ENCODE measurements around the gene AMHR2. TPM values are rescaled to one million over a fixed set of nuclear protein-coding genes. Genes with fewer than 3 reads are reported as not detected.

AMHR2 gene
- total and polyA plus RNA-seq, 2 experiments from 2014 or later = 0.24 TPM; not detected in 1

DNA sequence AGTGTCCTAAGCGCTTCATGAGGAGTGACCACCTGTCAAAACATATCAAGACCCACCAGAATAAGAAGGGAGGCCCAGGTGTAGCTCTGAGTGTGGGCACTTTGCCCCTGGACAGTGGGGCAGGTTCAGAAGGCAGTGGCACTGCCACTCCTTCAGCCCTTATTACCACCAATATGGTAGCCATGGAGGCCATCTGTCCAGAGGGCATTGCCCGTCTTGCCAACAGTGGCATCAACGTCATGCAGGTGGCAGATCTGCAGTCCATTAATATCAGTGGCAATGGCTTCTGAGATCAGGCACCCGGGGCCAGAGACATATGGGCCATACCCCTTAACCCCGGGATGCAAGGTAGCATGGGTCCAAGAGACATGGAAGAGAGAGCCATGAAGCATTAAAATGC, 12.7 kb upstream of the AMHR2 start:
- Histone ChIP-seq H3K4me2 (no peak overlapping the region), H4K20me1 (replicated peaks; ENCODE audit: insufficient read depth) (no peaks in the 10 kb centered on the region; the same call in 1 of the 2 replicates), H3K27me3 (ENCODE audit: insufficient read depth) (no peaks in the 10 kb centered on the region), H3K4me3 (no peak overlapping the region), H3K4me1 (ENCODE audit: insufficient read depth) (peaks cover 14% of the 10 kb centered on the region), H3K27ac (ENCODE audit: low read depth) (no peak overlapping the region), H3K36me3 (ENCODE audit: insufficient read depth) (peaks cover 24% of the 10 kb centered on the region), H3F3A (replicated peaks; ENCODE audit: low read depth) (0 out of 2 replicates have a peak, but pooled peaks cover 2% of the 10 kb centered on the region), H3K9me2 (ENCODE audit: insufficient read depth) (no peaks in the 10 kb centered on the region), H2AFZ (no peak overlapping the region), H3K79me2 (replicated peaks; ENCODE audit: insufficient read depth) (0 out of 2 replicates have a peak, but pooled peaks cover 3% of the 10 kb centered on the region)
- no peak overlapping the region for H3K4me3 Mint-ChIP-seq
- peaks cover 14% of the 10 kb centered on the region for H3K4me1 Mint-ChIP-seq
- no peak for ATAC-seq
- no peak for TF ChIP-seq ZNF331 (CRISPR knock-in tag; IDR thresholded peaks at IDR 0.05; ENCODE audit: low read depth)
- TF ChIP-seq, protein P1, sequence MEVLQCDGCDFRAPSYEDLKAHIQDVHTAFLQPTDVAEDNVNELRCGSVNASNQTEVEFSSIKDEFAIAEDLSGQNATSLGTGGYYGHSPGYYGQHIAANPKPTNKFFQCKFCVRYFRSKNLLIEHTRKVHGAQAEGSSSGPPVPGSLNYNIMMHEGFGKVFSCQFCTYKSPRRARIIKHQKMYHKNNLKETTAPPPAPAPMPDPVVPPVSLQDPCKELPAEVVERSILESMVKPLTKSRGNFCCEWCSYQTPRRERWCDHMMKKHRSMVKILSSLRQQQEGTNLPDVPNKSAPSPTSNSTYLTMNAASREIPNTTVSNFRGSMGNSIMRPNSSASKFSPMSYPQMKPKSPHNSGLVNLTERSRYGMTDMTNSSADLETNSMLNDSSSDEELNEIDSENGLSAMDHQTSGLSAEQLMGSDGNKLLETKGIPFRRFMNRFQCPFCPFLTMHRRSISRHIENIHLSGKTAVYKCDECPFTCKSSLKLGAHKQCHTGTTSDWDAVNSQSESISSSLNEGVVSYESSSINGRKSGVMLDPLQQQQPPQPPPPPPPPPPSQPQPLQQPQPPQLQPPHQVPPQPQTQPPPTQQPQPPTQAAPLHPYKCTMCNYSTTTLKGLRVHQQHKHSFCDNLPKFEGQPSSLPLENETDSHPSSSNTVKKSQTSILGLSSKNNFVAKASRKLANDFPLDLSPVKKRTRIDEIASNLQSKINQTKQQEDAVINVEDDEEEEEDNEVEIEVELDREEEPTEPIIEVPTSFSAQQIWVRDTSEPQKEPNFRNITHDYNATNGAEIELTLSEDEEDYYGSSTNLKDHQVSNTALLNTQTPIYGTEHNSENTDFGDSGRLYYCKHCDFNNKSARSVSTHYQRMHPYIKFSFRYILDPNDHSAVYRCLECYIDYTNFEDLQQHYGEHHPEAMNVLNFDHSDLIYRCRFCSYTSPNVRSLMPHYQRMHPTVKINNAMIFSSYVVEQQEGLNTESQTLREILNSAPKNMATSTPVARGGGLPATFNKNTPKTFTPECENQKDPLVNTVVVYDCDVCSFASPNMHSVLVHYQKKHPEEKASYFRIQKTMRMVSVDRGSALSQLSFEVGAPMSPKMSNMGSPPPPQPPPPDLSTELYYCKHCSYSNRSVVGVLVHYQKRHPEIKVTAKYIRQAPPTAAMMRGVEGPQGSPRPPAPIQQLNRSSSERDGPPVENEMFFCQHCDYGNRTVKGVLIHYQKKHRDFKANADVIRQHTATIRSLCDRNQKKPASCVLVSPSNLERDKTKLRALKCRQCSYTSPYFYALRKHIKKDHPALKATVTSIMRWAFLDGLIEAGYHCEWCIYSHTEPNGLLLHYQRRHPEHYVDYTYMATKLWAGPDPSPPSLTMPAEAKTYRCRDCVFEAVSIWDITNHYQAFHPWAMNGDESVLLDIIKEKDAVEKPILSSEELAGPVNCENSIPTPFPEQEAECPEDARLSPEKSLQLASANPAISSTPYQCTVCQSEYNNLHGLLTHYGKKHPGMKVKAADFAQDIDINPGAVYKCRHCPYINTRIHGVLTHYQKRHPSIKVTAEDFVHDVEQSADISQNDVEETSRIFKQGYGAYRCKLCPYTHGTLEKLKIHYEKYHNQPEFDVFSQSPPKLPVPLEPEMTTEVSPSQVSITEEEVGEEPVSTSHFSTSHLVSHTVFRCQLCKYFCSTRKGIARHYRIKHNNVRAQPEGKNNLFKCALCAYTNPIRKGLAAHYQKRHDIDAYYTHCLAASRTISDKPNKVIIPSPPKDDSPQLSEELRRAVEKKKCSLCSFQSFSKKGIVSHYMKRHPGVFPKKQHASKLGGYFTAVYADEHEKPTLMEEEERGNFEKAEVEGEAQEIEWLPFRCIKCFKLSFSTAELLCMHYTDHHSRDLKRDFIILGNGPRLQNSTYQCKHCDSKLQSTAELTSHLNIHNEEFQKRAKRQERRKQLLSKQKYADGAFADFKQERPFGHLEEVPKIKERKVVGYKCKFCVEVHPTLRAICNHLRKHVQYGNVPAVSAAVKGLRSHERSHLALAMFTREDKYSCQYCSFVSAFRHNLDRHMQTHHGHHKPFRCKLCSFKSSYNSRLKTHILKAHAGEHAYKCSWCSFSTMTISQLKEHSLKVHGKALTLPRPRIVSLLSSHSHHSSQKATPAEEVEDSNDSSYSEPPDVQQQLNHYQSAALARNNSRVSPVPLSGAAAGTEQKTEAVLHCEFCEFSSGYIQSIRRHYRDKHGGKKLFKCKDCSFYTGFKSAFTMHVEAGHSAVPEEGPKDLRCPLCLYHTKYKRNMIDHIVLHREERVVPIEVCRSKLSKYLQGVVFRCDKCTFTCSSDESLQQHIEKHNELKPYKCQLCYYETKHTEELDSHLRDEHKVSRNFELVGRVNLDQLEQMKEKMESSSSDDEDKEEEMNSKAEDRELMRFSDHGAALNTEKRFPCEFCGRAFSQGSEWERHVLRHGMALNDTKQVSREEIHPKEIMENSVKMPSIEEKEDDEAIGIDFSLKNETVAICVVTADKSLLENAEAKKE (CRISPR knock-in tag; IDR thresholded peaks at IDR 0.05) = no peak
- H3K27me3 Mint-ChIP-seq (ENCODE audit: insufficient read depth, low read depth, poor library complexity) = peaks cover 6% of the 10 kb centered on the region
- no peak overlapping the region for H3K27ac Mint-ChIP-seq
- DNase-seq (ENCODE audit: low spot score) = no peak
- H3K9me3 Mint-ChIP-seq = no peaks in the 10 kb centered on the region
- H3K36me3 Mint-ChIP-seq (ENCODE audit: low read depth) = peaks cover 52% of the 10 kb centered on the region

DNA sequence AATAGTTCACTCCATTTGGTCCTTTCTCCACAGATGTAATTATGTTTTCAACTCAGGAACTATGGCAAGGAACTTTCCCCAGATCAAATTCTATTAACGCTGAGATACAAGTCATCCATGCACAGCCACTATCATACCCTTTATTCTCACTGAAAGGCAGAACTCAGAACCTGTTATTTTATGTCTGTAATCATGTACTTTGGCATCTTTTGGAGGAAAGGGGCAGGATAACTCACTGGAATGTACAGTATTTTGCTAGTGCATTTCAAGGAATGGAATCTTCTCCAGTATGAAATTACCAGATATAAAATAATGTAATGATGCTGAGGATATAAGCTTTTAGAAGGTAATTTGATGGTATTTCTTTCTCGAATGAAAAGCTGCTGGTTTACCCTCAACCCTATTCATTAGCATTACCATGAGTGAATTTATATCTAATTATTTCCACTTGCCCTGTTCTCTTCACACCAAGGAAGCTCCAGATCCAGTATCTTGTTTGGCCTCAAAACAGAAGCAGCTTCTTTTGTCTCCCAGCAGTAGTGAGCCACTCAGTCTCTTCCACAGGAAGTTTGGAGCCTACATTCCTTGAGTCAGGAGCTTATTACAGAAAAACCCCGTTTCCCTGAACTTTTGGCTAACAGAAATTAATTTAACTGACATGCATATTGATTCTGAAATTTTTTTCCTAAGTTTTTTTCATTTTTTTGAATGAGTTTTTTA, 10.0 kb upstream of the AMHR2 start:
- Histone ChIP-seq H3K4me3 (no peak overlapping the region), H3K79me2 (replicated peaks; ENCODE audit: insufficient read depth) (no peaks in the 10 kb centered on the region), H3K4me2 (no peak overlapping the region), H3F3A (replicated peaks; ENCODE audit: low read depth) (0 out of 2 replicates have a peak, but pooled peaks cover 2% of the 10 kb centered on the region), H3K27ac (ENCODE audit: low read depth) (peak overlapping the region; percentile 8; the same call in 1 of the 2 replicates), H3K36me3 (ENCODE audit: insufficient read depth) (peaks cover 14% of the 10 kb centered on the region; the same call in 1 of the 2 replicates), H3K4me1 (ENCODE audit: insufficient read depth) (peaks cover 20% of the 10 kb centered on the region), H3K9me2 (ENCODE audit: insufficient read depth) (no peaks in the 10 kb centered on the region), H3K27me3 (ENCODE audit: insufficient read depth) (no peaks in the 10 kb centered on the region), H4K20me1 (replicated peaks; ENCODE audit: insufficient read depth) (no peaks in the 10 kb centered on the region; the same call in 1 of the 2 replicates), H2AFZ (no peak overlapping the region)
- H3K36me3 Mint-ChIP-seq (ENCODE audit: low read depth) = peaks cover 40% of the 10 kb centered on the region
- ATAC-seq = no peak
- H3K4me1 Mint-ChIP-seq = peaks cover 20% of the 10 kb centered on the region
- no peak for TF ChIP-seq ZNF114 (CRISPR knock-in tag; IDR thresholded peaks at IDR 0.05)
- TF ChIP-seq CREB1 (CRISPR knock-in tag; IDR thresholded peaks at IDR 0.05; ENCODE audit: low read depth) = no peak
- TF ChIP-seq, protein P2, sequence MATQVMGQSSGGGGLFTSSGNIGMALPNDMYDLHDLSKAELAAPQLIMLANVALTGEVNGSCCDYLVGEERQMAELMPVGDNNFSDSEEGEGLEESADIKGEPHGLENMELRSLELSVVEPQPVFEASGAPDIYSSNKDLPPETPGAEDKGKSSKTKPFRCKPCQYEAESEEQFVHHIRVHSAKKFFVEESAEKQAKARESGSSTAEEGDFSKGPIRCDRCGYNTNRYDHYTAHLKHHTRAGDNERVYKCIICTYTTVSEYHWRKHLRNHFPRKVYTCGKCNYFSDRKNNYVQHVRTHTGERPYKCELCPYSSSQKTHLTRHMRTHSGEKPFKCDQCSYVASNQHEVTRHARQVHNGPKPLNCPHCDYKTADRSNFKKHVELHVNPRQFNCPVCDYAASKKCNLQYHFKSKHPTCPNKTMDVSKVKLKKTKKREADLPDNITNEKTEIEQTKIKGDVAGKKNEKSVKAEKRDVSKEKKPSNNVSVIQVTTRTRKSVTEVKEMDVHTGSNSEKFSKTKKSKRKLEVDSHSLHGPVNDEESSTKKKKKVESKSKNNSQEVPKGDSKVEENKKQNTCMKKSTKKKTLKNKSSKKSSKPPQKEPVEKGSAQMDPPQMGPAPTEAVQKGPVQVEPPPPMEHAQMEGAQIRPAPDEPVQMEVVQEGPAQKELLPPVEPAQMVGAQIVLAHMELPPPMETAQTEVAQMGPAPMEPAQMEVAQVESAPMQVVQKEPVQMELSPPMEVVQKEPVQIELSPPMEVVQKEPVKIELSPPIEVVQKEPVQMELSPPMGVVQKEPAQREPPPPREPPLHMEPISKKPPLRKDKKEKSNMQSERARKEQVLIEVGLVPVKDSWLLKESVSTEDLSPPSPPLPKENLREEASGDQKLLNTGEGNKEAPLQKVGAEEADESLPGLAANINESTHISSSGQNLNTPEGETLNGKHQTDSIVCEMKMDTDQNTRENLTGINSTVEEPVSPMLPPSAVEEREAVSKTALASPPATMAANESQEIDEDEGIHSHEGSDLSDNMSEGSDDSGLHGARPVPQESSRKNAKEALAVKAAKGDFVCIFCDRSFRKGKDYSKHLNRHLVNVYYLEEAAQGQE (IDR thresholded peaks at IDR 0.05; ENCODE audit: unreplicated experiment) = no peak
- TF ChIP-seq NANOG (IDR thresholded peaks at IDR 0.05; ENCODE audit: borderline replicate concordance) = no peak
- peak; percentile 17 for DNase-seq (ENCODE audit: low spot score)
- no peaks in the 10 kb centered on the region for H3K9me3 Mint-ChIP-seq
- H3K27ac Mint-ChIP-seq = no peak overlapping the region
- no peak overlapping the region; the same call in 2 of the 3 replicates for H3K4me3 Mint-ChIP-seq
- peaks cover 10% of the 10 kb centered on the region for H3K27me3 Mint-ChIP-seq (ENCODE audit: insufficient read depth, low read depth, poor library complexity)
